WTC11 (cell line): ENCODE data around the gene AMER3. TPM values are rescaled to one million over a fixed set of nuclear protein-coding genes. Genes with fewer than 3 reads are reported as not detected.
"Not testable (repeated sequence)": the region's sequence is repeated elsewhere in the genome, so short reads cannot be mapped to it uniquely, and the experiment has no call there.

Experiments
- ATAC-seq: fragments of 200-7000 bp; cut with Tn5 transposase; 2 replicates; pipeline ENCODE4 v1.10.0; 2021; ENCODE audit warnings: mild to moderate bottlenecking, moderate library complexity
- Bru-seq: library from RNA; stranded (reverse); fragments of 400-500 nt; gene quantifications from one replicate; lab custom pipeline; 2021; lab: Mats Ljungman, UMichigan
- CTCF ChIA-PET: fragments of 300-600 bp; sonication (Branson Sonifier 250); formaldehyde crosslinking; loops from one replicate; lab custom pipeline; 2021; ENCODE audit warnings: antibody characterized with exemption; lab: Charles Lee
- POLR2A ChIA-PET: fragments of 350-600 bp; sonication (Branson Sonifier 250); formaldehyde crosslinking; loops from one replicate; lab custom pipeline; 2021; ENCODE audit warnings: antibody characterized with exemption; lab: Charles Lee
- DNase-seq: peaks from one replicate; pipeline ENCODE4 v3.0.0; 2021; ENCODE audit warnings: low spot score
- H3K27ac Mint-ChIP-seq: 2 replicates; pipeline ENCODE4 v1.8.0; 2021; ENCODE audit warnings: mixed read lengths
- H3K27me3 Mint-ChIP-seq: 2 replicates; pipeline ENCODE4 v1.8.0; 2021; ENCODE audit warnings: low read depth, mild to moderate bottlenecking, moderate library complexity, mixed read lengths
- H3K36me3 Mint-ChIP-seq: 2 replicates; pipeline ENCODE4 v1.8.0; 2021; ENCODE audit warnings: mixed read lengths
- H3K4me1 Mint-ChIP-seq: 2 replicates; pipeline ENCODE4 v1.8.0; 2022; ENCODE audit warnings: mixed read lengths
- H3K4me3 Mint-ChIP-seq: 2 replicates; pipeline ENCODE4 v1.8.0; 2021; ENCODE audit warnings: mild to moderate bottlenecking, moderate library complexity, mixed read lengths
- H3K9me3 Mint-ChIP-seq: 2 replicates; pipeline ENCODE4 v1.8.0; 2021; ENCODE audit warnings: mixed read lengths
- ATF1 ChIP-seq: sonication (generic); formaldehyde crosslinking; IDR thresholded peaks from 2 replicates; pipeline ENCODE4 v1.8.1; 2023; ENCODE audit warnings: mild to moderate bottlenecking, moderate library complexity, missing genetic modification reagents
- ESRRA ChIP-seq: sonication (generic); formaldehyde crosslinking; IDR thresholded peaks from 2 replicates; pipeline ENCODE4 v1.8.1; 2022; ENCODE audit warnings: mild to moderate bottlenecking, missing genetic modification reagents, borderline replicate concordance
- HMGA2 ChIP-seq: fragments of 250-450 bp; sonication (Bioruptor Pico); IDR thresholded peaks from 2 replicates; pipeline ENCODE4 v1.4.0; 2021; ENCODE audit warnings: mild to moderate bottlenecking, moderate library complexity
- KAT7 ChIP-seq: sonication (generic); formaldehyde crosslinking; IDR thresholded peaks from 2 replicates; pipeline ENCODE4 v1.8.1; 2023; ENCODE audit warnings: missing genetic modification reagents, mild to moderate bottlenecking, borderline replicate concordance
- MXD4 ChIP-seq: fragments of 250-450 bp; sonication (Bioruptor Pico); IDR thresholded peaks from 2 replicates; pipeline ENCODE4 v1.8.0; 2021; ENCODE audit warnings: mild to moderate bottlenecking, moderate library complexity, borderline replicate concordance
- NFYB ChIP-seq: sonication (generic); formaldehyde crosslinking; conservative IDR thresholded peaks from 2 replicates; pipeline ENCODE4 v1.8.0; 2022; ENCODE audit warnings: low read depth, missing genetic modification reagents
- NR1H2 ChIP-seq: sonication (generic); formaldehyde crosslinking; IDR thresholded peaks from 2 replicates; pipeline ENCODE4 v1.9.0; 2021; ENCODE audit warnings: mild to moderate bottlenecking, moderate library complexity, missing genetic modification reagents
- TP53 ChIP-seq: sonication (generic); formaldehyde crosslinking; IDR thresholded peaks from 2 replicates; pipeline ENCODE4 v1.8.1; 2023; ENCODE audit warnings: mild to moderate bottlenecking, missing genetic modification reagents
- ZNF219 ChIP-seq: sonication (generic); formaldehyde crosslinking; IDR thresholded peaks from 2 replicates; pipeline ENCODE4 v1.8.0; 2023; ENCODE audit warnings: missing genetic modification reagents, mild to moderate bottlenecking, borderline replicate concordance
- long read RNA-seq, 3 experiments: library from RNA in 1 of 3; library from capped mRNA in 1 of 3; library from polyadenylated mRNA in 1 of 3; unstranded in 2 of 3; stranded (forward) in 1 of 3; transcript quantifications; one replicate each; pipeline ENCODE4 v2.0.0, GENCODE V29; 2021
- total RNA-seq: library from RNA; stranded (reverse); gene quantifications from 3 replicates; pipeline ENCODE4 v1.2.3, GENCODE V29; 2021
- TF ChIP-seq, protein P1 (sequence below): sonication (generic); formaldehyde crosslinking; IDR thresholded peaks from 2 replicates; pipeline ENCODE4 v1.8.0; 2022; ENCODE audit warnings: mild to moderate bottlenecking, missing genetic modification reagents
- TF ChIP-seq, protein P2 (sequence below): fragments of 250-450 bp; sonication (Bioruptor Pico); IDR thresholded peaks from 2 replicates; pipeline ENCODE4 v1.9.0; 2021; ENCODE audit warnings: moderate library complexity, mild to moderate bottlenecking, inconsistent platforms, borderline replicate concordance
- TF ChIP-seq, protein P3 (sequence below): sonication (generic); formaldehyde crosslinking; IDR thresholded peaks from 2 replicates; pipeline ENCODE4 v1.8.1; 2023; ENCODE audit warnings: mild to moderate bottlenecking, missing genetic modification reagents
- TF ChIP-seq, protein P4 (sequence below): sonication (generic); formaldehyde crosslinking; IDR thresholded peaks from 2 replicates; pipeline ENCODE4 v1.8.1; 2022; ENCODE audit warnings: low read depth, missing genetic modification reagents, borderline replicate concordance
- TF ChIP-seq, protein P5 (sequence below): sonication (generic); formaldehyde crosslinking; IDR thresholded peaks from 2 replicates; pipeline ENCODE4 v1.8.0; 2023; ENCODE audit warnings: mild to moderate bottlenecking, missing genetic modification reagents
- TF ChIP-seq, protein P6 (sequence below): fragments of 200-600 bp; IDR thresholded peaks from 2 replicates; pipeline ENCODE4 v1.8.0; 2022; ENCODE audit warnings: antibody characterized with exemption
- TF ChIP-seq, protein P7 (sequence below): fragments of 250-450 bp; sonication (Bioruptor Pico); IDR thresholded peaks from 2 replicates; pipeline ENCODE4 v2.1.2; 2022; ENCODE audit warnings: mild to moderate bottlenecking, moderate library complexity

Gene AMER3, protein sequence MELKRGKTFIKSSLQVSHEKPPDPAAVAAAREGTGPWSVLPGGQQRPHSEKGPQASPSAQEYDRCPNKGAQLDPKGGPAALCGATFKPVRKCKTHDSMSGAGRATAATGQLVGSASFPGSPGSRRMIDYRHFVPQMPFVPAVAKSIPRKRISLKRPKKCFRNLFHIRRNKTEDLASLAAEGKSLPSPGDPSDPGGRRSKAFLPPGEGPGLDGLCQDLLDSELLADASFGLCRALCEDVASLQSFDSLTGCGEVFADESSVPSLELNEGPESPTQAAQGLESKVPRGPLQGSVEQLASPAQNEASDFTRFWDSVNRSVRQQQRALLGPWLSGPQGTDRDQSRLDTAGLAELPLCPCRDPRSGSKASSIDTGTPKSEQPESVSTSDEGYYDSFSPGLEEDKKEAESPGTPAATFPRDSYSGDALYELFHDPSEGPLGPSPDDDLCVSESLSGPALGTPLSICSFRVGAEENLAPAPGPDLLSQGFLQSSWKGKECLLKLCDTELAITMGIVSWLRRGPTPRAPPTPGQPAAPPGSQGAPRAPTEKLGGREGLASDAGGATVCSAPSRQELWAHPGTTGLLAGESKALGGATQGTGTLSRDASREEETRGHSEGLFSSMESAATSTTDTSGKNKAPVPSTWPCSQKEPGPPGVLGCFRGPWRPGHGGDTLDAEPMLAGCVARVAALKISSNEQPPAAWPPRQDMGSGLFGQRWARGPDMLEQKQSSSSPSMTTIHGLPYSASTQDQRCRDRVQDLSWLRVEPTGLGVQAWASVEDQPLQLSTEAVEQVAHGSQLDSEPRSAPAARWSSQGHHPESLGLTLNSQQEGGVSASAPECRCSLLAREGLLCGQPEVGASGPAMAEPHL
- total RNA-seq = 0.05 to 0.13 TPM (median 0.09 TPM) in 3 replicates
- Bru-seq, nascent RNA = percentile 11 among the genes with signal in this experiment
- long read RNA-seq, experiment 1 = 0 reads
- long read RNA-seq, experiment 2 = 0 reads
- long read RNA-seq, experiment 3 = 0 reads

DNA sequence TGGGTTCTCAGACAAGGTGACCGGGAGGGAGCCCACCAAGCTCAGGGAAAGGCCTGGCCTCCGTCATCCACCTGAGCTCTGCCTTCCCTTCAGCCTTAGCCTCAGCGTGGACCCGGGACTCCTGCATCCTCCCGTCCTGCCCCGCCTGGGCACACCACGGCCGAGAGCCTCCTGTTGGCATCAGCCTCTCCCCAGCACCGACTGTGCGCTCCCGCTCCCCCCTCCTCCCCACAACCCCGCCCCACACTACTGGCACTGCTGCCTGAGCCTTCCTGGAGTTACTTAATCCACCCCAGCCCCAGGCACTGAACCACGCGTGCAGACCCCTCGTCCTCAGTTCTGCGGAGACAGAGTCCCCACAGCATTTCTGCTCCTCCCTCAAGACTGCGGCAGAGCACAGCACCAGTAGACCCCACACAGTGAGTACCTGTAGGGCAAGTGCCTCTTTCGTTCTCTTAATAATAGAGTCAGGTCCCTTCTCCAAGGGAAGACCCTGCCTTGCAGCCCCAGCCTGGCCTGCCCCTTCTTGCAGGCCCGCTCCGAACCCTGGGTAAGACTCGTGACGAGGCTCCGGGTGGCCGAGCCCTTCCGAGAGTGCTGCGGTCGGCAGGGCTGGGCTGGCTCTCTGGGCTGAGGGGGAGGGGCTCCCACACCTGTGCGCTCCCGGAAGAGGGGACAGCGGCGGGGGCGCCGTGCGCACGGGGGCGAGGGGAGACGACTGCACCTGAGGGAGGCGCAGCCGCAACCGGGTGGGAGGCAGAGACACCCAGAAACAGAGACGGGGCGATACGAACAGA, at the start of gene AMER3:
Gene AMER3 (plus strand): TSS at position 285 of the 797 bp plus-strand sequence. CDS start 6,533 bp downstream, outside the sequence.
- DNase-seq (peak; percentile 68), ATAC-seq (peak; percentile 87)
- Mint-ChIP-seq H3K4me3 (peak within 1 kb of the TSS; percentile 82), H3K27me3 (peaks cover 44% of the 10 kb centered on the region), H3K4me1 (peaks cover 14% of the 10 kb centered on the region), H3K9me3 (no peaks in the 10 kb centered on the region), H3K36me3 (no peaks in the 10 kb centered on the region), H3K27ac (no peak within 1 kb of the TSS)
- ChIA-PET CTCF (interaction anchor here (1.0 to 1.3 kb wide), 3 partner anchors 11 to 42 kb away, joined by 3 to 5 read pairs (median 4); no protein-coding TSS in a partner anchor), POLR2A (no interaction called here)
- TF ChIP-seq, protein P1, sequence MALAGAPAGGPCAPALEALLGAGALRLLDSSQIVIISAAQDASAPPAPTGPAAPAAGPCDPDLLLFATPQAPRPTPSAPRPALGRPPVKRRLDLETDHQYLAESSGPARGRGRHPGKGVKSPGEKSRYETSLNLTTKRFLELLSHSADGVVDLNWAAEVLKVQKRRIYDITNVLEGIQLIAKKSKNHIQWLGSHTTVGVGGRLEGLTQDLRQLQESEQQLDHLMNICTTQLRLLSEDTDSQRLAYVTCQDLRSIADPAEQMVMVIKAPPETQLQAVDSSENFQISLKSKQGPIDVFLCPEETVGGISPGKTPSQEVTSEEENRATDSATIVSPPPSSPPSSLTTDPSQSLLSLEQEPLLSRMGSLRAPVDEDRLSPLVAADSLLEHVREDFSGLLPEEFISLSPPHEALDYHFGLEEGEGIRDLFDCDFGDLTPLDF = no peak
- TF ChIP-seq, protein P2, sequence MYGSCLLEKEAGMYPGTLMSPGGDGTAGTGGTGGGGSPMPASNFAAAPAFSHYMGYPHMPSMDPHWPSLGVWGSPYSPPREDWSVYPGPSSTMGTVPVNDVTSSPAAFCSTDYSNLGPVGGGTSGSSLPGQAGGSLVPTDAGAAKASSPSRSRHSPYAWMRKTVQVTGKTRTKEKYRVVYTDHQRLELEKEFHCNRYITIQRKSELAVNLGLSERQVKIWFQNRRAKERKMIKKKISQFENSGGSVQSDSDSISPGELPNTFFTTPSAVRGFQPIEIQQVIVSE = no peak
- TF ChIP-seq, protein P3, sequence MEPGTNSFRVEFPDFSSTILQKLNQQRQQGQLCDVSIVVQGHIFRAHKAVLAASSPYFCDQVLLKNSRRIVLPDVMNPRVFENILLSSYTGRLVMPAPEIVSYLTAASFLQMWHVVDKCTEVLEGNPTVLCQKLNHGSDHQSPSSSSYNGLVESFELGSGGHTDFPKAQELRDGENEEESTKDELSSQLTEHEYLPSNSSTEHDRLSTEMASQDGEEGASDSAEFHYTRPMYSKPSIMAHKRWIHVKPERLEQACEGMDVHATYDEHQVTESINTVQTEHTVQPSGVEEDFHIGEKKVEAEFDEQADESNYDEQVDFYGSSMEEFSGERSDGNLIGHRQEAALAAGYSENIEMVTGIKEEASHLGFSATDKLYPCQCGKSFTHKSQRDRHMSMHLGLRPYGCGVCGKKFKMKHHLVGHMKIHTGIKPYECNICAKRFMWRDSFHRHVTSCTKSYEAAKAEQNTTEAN = no peak
- 0 out of 2 replicates have a peak, but pooled peaks have one; percentile 24 for TF ChIP-seq TP53 (CRISPR knock-in tag)

DNA sequence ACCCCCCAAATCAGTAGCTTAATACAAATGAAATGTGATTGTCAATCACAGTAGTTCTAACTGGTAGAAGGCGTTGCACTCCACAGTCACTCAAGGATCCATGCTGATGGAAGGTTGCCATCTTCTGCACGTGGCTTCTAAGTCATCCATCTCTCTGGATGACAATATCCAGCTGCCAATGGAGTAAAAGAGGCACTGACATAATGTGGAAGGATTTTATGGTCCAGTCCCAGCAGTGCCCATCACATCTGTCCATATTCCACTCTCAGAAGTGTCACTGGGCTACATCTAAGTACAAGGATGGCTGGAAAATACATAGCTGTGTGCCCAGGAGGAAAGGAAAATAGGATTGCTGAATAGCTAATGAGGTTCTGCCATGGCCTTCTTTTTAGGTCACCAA, 40.5 kb upstream of the AMER3 start:
- H3K4me3 Mint-ChIP-seq, H3K36me3 Mint-ChIP-seq, H3K27me3 Mint-ChIP-seq, ATAC-seq, H3K27ac Mint-ChIP-seq, CTCF ChIA-PET, POLR2A ChIA-PET, H3K4me1 Mint-ChIP-seq, H3K9me3 Mint-ChIP-seq, DNase-seq: not testable (repeated sequence)

DNA sequence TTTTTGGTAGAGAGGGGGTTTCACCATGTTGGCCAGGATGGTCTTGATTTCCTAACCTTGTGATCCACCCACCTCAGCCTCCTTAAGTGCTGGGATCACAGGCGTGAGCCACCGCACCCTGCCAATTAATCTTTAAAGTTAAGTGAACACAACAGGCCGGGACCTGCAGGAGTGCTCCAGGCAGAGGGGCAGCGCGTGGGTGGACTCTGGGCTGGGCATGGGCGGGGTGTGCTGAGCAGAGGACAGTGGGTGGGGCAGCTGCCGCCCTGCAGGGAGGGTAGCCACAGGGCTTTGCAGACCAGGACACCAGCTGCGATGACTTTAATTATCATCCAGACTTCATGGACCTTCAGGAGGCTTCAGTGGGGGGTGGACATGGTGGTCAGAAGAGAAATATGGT, 35.3 kb upstream of the AMER3 start:
- Mint-ChIP-seq H3K27ac (no peak overlapping the region), H3K36me3 (no peaks in the 10 kb centered on the region), H3K4me1 (no peaks in the 10 kb centered on the region), H3K9me3 (peaks cover 14% of the 10 kb centered on the region), H3K4me3 (no peak overlapping the region), H3K27me3 (peaks cover 8% of the 10 kb centered on the region)
- POLR2A ChIA-PET = no interaction called here
- DNase-seq = no peak
- CTCF ChIA-PET = no interaction called here
- ATAC-seq = no peak
- TF ChIP-seq ATF1 (CRISPR knock-in tag) (no peak), KAT7 (CRISPR knock-in tag) (no peak), HMGA2 (CRISPR knock-in tag) (no peak), MXD4 (no peak), ZNF219 (CRISPR knock-in tag) (no peak), NR1H2 (CRISPR knock-in tag) (no peak), NFYB (CRISPR knock-in tag) (no peak), ESRRA (CRISPR knock-in tag) (no peak)
- TF ChIP-seq, protein P4, sequence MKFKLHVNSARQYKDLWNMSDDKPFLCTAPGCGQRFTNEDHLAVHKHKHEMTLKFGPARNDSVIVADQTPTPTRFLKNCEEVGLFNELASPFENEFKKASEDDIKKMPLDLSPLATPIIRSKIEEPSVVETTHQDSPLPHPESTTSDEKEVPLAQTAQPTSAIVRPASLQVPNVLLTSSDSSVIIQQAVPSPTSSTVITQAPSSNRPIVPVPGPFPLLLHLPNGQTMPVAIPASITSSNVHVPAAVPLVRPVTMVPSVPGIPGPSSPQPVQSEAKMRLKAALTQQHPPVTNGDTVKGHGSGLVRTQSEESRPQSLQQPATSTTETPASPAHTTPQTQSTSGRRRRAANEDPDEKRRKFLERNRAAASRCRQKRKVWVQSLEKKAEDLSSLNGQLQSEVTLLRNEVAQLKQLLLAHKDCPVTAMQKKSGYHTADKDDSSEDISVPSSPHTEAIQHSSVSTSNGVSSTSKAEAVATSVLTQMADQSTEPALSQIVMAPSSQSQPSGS (CRISPR knock-in tag) = no peak
- TF ChIP-seq, protein P5, sequence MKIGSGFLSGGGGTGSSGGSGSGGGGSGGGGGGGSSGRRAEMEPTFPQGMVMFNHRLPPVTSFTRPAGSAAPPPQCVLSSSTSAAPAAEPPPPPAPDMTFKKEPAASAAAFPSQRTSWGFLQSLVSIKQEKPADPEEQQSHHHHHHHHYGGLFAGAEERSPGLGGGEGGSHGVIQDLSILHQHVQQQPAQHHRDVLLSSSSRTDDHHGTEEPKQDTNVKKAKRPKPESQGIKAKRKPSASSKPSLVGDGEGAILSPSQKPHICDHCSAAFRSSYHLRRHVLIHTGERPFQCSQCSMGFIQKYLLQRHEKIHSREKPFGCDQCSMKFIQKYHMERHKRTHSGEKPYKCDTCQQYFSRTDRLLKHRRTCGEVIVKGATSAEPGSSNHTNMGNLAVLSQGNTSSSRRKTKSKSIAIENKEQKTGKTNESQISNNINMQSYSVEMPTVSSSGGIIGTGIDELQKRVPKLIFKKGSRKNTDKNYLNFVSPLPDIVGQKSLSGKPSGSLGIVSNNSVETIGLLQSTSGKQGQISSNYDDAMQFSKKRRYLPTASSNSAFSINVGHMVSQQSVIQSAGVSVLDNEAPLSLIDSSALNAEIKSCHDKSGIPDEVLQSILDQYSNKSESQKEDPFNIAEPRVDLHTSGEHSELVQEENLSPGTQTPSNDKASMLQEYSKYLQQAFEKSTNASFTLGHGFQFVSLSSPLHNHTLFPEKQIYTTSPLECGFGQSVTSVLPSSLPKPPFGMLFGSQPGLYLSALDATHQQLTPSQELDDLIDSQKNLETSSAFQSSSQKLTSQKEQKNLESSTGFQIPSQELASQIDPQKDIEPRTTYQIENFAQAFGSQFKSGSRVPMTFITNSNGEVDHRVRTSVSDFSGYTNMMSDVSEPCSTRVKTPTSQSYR (CRISPR knock-in tag) = no peak
- TF ChIP-seq, protein P6, sequence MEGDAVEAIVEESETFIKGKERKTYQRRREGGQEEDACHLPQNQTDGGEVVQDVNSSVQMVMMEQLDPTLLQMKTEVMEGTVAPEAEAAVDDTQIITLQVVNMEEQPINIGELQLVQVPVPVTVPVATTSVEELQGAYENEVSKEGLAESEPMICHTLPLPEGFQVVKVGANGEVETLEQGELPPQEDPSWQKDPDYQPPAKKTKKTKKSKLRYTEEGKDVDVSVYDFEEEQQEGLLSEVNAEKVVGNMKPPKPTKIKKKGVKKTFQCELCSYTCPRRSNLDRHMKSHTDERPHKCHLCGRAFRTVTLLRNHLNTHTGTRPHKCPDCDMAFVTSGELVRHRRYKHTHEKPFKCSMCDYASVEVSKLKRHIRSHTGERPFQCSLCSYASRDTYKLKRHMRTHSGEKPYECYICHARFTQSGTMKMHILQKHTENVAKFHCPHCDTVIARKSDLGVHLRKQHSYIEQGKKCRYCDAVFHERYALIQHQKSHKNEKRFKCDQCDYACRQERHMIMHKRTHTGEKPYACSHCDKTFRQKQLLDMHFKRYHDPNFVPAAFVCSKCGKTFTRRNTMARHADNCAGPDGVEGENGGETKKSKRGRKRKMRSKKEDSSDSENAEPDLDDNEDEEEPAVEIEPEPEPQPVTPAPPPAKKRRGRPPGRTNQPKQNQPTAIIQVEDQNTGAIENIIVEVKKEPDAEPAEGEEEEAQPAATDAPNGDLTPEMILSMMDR = no peak
- TF ChIP-seq, protein P7, sequence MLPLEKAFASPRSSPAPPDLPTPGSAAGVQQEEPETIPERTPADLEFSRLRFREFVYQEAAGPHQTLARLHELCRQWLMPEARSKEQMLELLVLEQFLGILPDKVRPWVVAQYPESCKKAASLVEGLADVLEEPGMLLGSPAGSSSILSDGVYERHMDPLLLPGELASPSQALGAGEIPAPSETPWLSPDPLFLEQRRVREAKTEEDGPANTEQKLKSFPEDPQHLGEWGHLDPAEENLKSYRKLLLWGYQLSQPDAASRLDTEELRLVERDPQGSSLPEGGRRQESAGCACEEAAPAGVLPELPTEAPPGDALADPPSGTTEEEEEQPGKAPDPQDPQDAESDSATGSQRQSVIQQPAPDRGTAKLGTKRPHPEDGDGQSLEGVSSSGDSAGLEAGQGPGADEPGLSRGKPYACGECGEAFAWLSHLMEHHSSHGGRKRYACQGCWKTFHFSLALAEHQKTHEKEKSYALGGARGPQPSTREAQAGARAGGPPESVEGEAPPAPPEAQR (CRISPR knock-in tag) = no peak
